Measurements from ENCODE around the gene KRT20.

DNA sequence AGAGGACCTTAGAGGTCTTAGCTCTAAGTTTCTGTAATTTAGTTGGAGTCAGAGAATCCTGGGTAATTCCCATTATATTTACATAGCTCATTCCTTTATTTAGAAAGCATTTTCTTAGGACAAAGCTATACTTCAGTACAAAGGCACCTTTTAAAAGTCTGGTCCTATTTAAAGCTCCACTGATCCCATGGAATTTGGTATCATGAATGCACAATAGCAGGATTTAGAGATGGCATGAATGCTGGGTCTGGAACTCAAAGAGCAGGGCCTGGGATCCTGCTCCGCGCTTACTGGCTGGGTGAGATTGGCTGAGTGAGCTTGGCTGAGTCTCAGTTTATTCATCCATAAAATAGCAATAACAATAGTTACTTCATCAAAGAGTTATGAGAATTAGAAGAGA is 47.6 kb upstream of the KRT20 start:
- TF ChIP-seq, protein P1, sequence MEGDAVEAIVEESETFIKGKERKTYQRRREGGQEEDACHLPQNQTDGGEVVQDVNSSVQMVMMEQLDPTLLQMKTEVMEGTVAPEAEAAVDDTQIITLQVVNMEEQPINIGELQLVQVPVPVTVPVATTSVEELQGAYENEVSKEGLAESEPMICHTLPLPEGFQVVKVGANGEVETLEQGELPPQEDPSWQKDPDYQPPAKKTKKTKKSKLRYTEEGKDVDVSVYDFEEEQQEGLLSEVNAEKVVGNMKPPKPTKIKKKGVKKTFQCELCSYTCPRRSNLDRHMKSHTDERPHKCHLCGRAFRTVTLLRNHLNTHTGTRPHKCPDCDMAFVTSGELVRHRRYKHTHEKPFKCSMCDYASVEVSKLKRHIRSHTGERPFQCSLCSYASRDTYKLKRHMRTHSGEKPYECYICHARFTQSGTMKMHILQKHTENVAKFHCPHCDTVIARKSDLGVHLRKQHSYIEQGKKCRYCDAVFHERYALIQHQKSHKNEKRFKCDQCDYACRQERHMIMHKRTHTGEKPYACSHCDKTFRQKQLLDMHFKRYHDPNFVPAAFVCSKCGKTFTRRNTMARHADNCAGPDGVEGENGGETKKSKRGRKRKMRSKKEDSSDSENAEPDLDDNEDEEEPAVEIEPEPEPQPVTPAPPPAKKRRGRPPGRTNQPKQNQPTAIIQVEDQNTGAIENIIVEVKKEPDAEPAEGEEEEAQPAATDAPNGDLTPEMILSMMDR (IDR thresholded peaks at IDR 0.05): no peak
- no peak for TF ChIP-seq EP300 (IDR thresholded peaks at IDR 0.05; ENCODE audit: low read depth)
